HL-60/S4 (cell line): ENCODE data around the gene RPS28.

Source experiments
- in situ Hi-C: fragments of 300-500 bp; cut with MboI; formaldehyde crosslinking; loops from 2 replicates; pipeline ENCODE4 v1.14.3; 2022; ENCODE audit warnings: low sequenced_read_pairs

The RPS28 gene

DNA sequence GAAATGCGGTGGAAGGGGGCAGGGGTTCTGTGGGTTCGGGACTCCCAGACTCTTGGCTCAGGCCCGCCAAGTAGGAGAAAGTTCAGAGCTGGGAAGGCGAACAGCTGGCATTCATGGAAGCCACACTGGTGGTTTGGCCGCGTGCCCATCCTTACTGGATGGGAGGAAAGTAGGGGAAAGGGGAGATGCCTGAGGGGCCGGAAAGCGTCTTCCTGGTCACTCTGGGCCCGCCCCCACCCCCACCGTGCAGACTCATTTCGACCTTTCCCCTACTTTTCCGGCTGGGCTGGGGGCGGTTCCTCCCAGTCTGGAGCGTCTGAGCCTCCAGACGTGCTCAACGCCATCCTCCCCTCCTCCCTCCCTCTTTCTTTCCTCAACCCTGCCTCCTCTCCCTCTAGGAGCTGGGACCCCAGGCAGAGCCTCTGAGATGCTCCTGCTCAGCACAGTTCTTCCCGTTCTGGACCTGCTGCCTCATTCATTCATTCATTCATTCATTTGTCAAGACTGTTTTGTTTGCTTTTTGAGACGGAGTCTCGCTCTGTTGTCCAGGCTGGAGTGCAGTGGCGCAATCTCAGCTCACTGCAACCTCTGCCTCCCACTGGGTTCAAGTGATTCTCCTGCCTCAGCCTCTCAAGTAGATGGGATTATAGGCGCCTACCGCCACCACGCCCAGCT lies 46.2 kb downstream of the RPS28 start:
- in situ Hi-C loops = loop anchor here (25.0 kb wide), 1 partner anchor 220 kb away; the partner anchor contains the start of gene MYO1F

DNA sequence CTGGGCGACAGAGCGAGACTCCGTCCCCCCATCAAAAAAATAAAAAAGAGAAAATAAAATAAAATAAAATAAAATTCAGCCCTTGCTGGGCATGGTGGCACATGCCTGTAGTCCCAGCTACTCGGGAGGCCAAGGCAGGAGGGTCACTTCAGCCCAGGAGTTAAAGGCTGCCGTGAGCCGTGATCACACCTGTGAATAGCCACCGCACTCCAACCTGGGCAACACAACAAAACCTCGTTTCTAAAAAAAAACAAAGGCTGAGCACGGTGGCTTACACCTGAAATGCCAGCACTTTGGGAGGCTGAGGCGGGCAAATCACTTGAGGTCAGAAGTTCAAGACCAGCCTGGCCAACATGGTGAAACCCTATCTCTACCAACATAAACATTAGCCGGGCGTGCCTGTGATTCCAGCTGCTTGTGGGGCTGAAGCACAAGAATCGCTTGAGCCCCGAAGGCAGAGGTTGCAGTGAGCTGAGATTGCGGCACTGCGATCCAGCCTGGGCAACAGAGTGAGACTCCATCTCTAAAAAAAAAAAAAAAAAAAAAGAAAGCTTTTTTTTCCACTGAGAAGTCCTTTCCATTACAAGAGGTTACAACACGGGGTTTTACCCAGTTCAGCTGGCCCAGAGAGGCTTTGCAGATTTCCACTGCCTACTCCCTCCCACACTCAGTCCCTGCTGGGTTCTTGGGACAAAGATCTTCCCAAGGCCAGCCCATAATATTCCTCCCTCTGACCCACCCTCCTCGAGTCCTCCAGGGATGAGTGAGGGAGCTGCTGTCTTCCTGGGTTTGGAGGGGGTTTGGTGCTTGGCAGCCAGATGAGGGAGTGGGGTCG lies 49.1 kb downstream of the RPS28 start:
- in situ Hi-C loops = loop anchor here (25.0 kb wide), 1 partner anchor 217 kb away; the partner anchor contains the start of gene MYO1F

DNA sequence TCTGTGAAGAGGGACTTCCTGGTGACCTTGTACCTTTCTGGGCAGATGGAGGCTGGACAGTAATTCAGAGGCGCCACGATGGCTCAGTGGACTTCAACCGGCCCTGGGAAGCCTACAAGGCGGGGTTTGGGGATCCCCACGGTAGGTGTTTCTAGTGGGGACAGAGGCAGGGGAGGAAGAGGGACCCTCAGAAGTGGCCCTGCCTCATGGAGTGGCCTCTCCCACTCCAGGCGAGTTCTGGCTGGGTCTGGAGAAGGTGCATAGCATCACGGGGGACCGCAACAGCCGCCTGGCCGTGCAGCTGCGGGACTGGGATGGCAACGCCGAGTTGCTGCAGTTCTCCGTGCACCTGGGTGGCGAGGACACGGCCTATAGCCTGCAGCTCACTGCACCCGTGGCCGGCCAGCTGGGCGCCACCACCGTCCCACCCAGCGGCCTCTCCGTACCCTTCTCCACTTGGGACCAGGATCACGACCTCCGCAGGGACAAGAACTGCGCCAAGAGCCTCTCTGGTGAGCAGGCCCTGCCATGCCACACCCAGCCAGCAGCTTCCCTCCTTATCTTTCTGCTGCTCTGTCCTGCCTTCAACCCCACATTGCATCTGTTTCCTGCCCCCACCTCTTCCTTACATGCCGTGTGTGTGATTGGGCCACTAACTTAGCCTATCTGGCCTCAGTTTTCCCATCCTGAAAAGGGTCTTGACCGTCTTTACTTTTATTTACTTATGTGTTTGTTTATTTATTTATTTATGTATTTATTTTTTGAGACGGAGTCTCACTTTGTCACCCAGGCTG lies 49.9 kb downstream of the RPS28 start:
- in situ Hi-C loops = loop anchor here (25.0 kb wide), 1 partner anchor 216 kb away; the partner anchor contains the start of gene MYO1F
